Measurements from ENCODE around the gene TRPC4. TPM values are rescaled to one million over a fixed set of nuclear protein-coding genes. Genes with fewer than 3 reads are reported as not detected.
"Not testable (repeated sequence)": the region's sequence is repeated elsewhere in the genome, so short reads cannot be mapped to it uniquely, and the experiment has no call there.

TRPC4 gene
- total RNA-seq, 1 donor from 2014 or later: 2.1 TPM

GRCh38 chr13:37816276-37816675 is 53.3 kb downstream of the TRPC4 start:
- DNase-seq: no peak

- DNase-seq: no peak
These were observed 58.1 kb downstream of the TRPC4 start for GRCh38 chr13:37811441-37811840.

- no peak for DNase-seq
These were observed 62.9 kb downstream of the TRPC4 start for GRCh38 chr13:37806666-37807065.

GRCh38 chr13:37797631-37798030 is 71.9 kb downstream of the TRPC4 start:
- no peak for DNase-seq

DNA sequence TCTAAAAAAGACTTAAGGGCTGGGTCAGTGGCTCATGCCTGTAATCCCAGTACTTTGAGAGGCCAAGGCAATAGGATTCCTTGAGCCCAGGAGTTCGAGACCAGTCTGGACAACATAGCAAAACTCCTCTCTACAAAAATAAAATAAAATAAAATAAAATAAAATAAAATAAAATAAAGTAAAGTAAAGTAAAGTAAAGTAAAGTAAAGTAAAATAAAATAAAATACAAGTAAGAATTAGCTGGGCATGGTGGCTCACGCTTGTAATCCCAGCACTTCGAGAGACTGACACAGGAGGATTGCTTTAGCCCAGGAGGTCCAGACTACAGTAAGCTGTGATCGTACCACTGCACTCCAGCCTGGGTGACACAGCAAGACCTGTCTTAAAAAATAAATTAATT is 72.8 kb downstream of the TRPC4 start:
- DNase-seq: not testable (repeated sequence)

GRCh38 chr13:37795326-37795725 is 74.2 kb downstream of the TRPC4 start:
- DNase-seq: no peak

DNA sequence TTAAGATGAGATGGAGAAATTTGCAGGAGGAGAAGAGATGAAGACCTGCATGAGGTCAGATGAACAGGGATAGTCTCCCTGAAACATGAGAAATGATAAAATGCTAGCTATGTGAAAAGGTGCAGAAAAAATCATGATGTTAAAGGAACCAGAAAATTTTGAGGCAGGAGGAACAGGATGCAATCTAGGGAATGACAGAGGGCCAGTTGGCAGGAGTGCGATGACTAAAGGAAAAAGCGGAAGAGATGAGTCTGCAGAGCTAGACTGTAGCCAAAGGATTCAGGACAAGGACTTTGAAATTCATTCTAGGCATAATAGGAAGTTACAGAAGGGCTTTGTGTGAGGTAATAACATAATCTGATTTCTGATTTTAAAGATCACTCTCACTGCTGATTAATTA is 77.9 kb downstream of the TRPC4 start:
- DNase-seq: no peak

GRCh38 chr13:37788346-37788745 is 81.2 kb downstream of the TRPC4 start:
- DNase-seq: no peak

DNA sequence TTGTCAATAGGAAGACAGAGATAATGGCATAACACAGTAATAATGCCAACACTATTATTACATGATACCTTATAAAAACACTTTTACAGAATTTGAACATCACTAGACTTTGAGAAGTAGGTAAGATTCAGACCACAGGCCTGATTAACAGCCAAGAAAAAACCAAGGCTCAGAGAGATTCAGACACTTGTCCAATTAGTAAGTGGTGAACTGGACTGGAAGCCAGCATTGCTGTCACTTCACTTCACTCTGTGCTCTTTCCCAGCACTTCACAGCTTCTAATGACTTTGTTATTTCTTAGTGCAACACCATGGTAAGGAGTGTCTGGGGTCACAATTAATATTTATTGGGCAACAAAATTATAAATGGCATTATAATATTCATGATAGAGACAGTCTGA is 91.9 kb downstream of the TRPC4 start:
- DNase-seq: no peak

DNA sequence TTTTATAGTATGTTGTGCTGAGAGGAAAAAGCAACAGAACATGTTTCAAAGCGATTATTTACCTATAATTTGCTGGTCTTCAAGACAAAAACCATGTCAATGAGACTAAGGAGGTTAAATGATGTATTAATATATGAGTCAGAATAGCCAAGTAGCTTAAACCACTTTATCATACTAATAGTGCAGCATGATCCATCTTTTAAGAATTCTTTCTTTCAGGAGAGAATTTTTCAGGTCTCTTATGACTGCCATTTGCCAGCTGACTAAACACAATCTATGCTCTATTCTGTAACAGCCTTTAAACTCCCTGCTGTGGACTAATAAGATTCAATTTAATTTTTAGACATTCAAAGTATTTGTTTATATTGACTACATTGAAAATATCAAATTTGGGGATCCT is 93.7 kb downstream of the TRPC4 start:
- DNase-seq: no peak

- DNase-seq: no peak
These were observed 96.9 kb downstream of the TRPC4 start for GRCh38 chr13:37772644-37773043.

GRCh38 chr13:37769545-37769944 is 100.0 kb downstream of the TRPC4 start:
- no peak for DNase-seq

GRCh38 chr13:37769078-37769477 is 100.5 kb downstream of the TRPC4 start:
- DNase-seq: peak; percentile 9

DNA sequence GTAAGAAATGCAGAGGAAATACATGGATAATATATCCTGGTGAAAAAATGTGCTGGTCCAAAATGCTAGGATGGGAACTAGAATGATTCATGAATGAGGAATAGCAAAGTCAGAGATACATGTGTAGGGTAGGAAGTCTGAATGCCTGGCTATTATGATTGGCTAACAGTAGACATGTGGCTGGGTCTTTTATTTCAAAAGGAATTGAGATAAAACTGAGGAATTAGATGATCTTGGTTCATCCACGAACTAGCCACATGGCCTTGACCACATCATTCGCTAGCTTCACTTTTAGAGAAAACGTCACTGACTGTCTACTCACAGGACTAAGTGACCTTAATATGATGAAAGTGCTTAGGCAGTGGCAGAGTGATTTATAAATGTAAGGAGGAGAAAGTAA is 103.1 kb downstream of the TRPC4 start:
- DNase-seq: no peak

DNA sequence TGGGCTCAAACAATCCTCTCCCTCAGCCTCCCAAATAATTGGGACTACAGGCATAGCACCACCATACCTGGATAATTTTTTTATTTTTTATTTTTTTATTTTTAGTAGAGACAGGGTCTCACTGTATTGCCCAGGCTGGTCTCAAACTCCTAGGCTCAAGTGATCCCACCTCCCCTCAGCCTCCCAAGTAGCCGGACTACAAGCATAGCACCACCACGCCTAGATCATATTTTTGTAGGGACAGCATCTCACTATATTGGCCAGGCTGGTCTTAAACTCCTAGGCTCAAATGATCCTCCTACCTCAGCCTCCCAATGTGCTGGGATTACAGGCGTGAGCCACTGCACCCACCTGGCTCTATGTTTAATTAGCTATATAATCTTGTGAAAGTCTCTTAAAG is 114.2 kb downstream of the TRPC4 start:
- no peak for DNase-seq

GRCh38 chr13:37753776-37754175 is 115.8 kb downstream of the TRPC4 start:
- DNase-seq: no peak

DNA sequence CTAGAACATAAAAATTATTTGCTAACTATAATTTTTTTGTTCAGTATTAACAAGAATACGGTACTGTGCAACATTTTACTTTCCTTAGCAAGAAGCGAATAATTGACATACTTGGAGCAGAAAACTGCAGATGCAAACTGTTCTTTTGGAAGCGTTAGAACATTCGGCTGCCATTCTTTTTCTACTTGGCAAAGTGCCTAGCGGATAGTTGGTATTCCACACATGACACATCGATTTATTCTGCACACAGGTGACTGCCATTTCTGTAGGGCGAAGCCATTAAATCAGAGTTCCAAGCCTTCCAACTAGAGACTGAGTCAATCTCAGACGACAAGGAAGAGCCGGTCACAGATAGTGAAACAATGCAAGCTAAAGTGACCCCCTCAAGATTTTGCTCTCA is 117.4 kb downstream of the TRPC4 start:
- no peak for DNase-seq

GRCh38 chr13:37751025-37751424 is 118.5 kb downstream of the TRPC4 start:
- no peak for DNase-seq

DNA sequence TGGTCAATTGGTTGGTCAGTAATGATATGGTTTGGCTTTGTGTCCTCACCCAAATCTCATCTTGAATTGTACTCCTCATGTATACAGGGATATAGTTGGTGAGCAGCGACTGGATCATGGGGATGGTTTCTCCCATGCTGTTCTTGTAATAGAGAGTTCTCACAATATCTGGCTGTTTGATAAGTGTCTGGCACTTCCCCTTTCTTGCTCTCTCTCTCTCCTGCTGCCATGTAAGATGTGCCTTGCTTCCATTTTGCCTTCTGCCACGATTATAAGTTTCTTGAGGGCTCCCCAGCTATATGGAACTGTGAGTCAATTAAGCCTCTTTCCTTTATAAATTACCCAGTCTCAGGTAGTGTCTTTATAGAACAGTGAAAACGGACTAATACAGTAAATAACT is 120.7 kb downstream of the TRPC4 start:
- no peak for DNase-seq

- DNase-seq: peak; percentile 6
These were observed 122.4 kb downstream of the TRPC4 start for GRCh38 chr13:37747071-37747612.

DNA sequence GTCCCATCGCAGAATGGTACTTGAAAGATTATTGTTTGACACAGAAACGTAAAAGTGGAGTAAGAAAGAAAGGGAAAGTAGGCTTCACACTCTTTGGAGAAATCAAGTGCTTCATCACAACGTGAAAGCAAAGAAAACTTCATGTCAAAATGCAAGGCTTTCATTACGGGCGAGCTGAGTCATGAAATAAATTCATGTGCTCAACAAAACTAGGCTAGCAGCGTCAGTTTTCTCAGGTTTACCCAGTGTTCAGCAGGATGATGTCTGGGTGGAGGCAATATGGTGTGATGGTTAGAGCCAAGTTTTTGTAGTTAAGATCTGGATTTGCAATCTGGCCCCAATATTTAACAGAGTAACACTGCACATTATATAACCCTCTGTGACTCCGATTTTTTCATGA is 128.0 kb downstream of the TRPC4 start:
- DNase-seq: no peak

- DNase-seq: no peak
These were observed 133.5 kb downstream of the TRPC4 start for GRCh38 chr13:37736045-37736444.

- DNase-seq: no peak
These were observed 134.3 kb downstream of the TRPC4 start for GRCh38 chr13:37735293-37735692.

- peak; percentile 49 for DNase-seq
These were observed 139.7 kb downstream of the TRPC4 start for GRCh38 chr13:37729876-37730275.
